Adipocyte (in vitro differentiated cells): ENCODE measurements around the gene DDR1.
"Not testable (repeated sequence)": the region's sequence is repeated elsewhere in the genome, so short reads cannot be mapped to it uniquely, and the experiment has no call there.

Source experiments
- DNase-seq: peaks from one replicate; pipeline ENCODE4 v3.0.0-alpha.2; 2015; ENCODE audit warnings: low read depth
- H3K27me3 ChIP-seq: replicated peaks from 2 replicates; pipeline ENCODE4 v1.7.0; 2013; ENCODE audit warnings: mild to moderate bottlenecking, low read length, moderate library complexity; ENCODE audit not compliant: control insufficient read depth, insufficient read depth
- H3K36me3 ChIP-seq: 2 replicates; pipeline ENCODE4 v1.7.0; 2013; ENCODE audit warnings: low read length, mild to moderate bottlenecking, moderate library complexity; ENCODE audit not compliant: control insufficient read depth, insufficient read depth, severe bottlenecking
- H3K4me1 ChIP-seq: 2 replicates; pipeline ENCODE4 v1.7.0; 2013; ENCODE audit warnings: mild to moderate bottlenecking, low read length, moderate library complexity; ENCODE audit not compliant: control insufficient read depth, insufficient read depth
- H3K4me3 ChIP-seq: 2 replicates; pipeline ENCODE4 v1.7.0; 2013; ENCODE audit warnings: mild to moderate bottlenecking, low read length, moderate library complexity
- H3K9ac ChIP-seq: 2 replicates; pipeline ENCODE4 v1.7.0; 2013; ENCODE audit warnings: mild to moderate bottlenecking, low read length, moderate library complexity
- H3K9me3 ChIP-seq: 2 replicates; pipeline ENCODE4 v1.7.0; 2013; ENCODE audit warnings: mild to moderate bottlenecking, low read length, moderate library complexity; ENCODE audit not compliant: control insufficient read depth

The DDR1 gene

DNA sequence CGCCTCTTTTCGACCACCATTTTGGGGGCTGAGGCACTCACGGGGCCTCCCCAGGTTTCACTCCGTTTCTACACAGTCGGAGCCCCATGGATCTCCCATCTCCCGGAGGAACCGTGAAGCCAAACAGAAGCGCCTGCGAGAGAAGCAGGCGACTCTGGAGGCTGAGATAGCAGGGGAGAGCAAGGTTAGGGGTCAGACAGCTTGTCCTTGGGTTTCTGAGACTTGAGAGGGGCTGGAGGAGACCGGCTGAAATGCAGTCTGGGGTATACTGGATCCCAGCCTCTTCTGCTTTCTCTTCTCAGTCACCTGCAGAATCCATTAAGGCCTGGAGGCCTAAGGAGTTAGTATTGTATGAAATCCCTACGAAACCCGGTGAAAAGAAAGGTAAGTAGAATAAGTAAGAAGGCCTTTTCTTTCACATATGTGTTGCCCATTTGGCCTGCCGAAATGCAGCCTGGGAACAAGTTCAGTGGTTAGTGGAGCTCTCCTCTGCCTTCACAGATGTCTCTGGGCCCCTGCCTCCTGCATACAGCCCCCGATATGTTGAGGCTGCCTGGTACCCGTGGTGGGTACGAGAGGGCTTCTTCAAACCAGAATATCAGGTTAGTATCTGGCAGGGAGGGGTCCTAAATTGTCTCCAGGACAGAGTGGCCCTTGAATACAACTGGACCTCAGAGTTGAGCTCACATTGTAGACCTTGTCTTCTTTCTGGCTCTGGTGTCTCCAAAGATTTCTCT lies 30.7 kb downstream of the DDR1 start:
- Histone ChIP-seq H3K36me3 (peaks cover 46% of the 10 kb centered on the region), H3K4me1 (peaks cover 17% of the 10 kb centered on the region), H3K9me3 (no peaks in the 10 kb centered on the region), H3K4me3 (peak overlapping the region; percentile 82), H3K27me3 (no peaks in the 10 kb centered on the region), H3K9ac (peak overlapping the region; percentile 92)
- no peak for DNase-seq

DNA sequence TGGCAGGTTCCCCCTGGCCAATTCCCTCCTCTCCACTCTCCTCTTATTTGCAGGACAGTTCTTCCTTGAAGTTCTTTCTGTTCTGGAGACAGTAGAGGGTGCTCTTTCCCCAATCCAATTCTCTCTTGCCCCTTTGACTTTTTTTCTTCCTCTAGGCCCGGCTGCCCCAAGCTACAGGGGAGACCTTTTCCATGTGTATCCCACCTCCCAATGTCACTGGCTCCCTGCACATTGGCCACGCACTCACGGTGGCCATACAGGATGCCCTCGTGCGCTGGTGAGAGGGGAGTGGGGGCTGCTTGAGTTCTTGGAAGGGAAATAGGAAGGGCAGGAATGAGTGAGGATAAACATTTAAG lies 31.2 kb downstream of the DDR1 start:
- Histone ChIP-seq H3K27me3 (no peaks in the 10 kb centered on the region), H3K4me1 (peaks cover 15% of the 10 kb centered on the region), H3K4me3 (no peak overlapping the region), H3K36me3 (peaks cover 46% of the 10 kb centered on the region), H3K9ac (peak overlapping the region; percentile 92), H3K9me3 (no peaks in the 10 kb centered on the region)
- DNase-seq: peak; percentile 86

DNA sequence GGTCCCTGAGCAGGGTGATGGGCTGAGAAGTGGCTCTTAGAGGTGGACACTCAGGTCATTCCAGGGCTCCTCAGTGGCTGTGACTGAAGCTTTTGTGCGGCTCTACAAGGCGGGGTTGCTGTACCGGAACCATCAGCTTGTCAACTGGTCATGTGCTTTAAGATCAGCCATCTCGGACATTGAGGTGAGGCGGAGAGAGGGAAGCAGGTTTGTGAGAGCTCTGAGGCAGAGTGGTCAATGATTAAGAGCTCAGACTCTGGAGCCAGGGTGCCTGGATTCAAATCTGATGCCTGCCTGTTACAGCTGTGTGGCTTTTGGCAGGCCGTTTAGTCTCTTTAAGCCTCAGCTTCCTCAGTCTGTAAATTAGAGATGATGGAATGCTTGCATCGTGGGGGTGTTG lies 32.7 kb downstream of the DDR1 start:
- Histone ChIP-seq H3K27me3 (no peaks in the 10 kb centered on the region), H3K9me3 (no peaks in the 10 kb centered on the region), H3K36me3 (peaks cover 46% of the 10 kb centered on the region), H3K4me1 (peaks cover 15% of the 10 kb centered on the region), H3K4me3 (no peak overlapping the region), H3K9ac (peak overlapping the region; percentile 8)
- no peak for DNase-seq

DNA sequence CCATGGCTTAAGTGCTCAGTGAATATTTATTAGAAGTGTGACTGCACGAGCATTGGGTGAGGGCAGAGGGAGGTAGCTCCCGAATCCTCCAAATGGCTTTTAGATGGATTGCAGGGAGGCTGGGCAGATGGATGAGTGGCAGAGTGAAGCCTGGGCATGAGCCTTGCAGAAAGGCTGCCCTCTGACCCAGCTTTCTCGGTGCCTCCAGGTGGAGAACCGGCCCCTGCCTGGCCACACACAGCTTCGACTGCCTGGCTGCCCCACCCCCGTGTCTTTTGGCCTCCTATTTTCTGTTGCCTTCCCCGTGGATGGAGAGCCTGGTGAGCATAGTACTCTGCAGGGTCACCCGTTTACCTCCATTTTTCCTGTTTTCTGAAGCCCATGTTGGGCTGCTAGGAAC lies 33.2 kb downstream of the DDR1 start:
- Histone ChIP-seq H3K36me3 (peaks cover 46% of the 10 kb centered on the region), H3K9me3 (no peaks in the 10 kb centered on the region), H3K9ac (no peak overlapping the region), H3K4me3 (no peak overlapping the region), H3K27me3 (no peaks in the 10 kb centered on the region), H3K4me1 (peaks cover 15% of the 10 kb centered on the region)
- DNase-seq: no peak

DNA sequence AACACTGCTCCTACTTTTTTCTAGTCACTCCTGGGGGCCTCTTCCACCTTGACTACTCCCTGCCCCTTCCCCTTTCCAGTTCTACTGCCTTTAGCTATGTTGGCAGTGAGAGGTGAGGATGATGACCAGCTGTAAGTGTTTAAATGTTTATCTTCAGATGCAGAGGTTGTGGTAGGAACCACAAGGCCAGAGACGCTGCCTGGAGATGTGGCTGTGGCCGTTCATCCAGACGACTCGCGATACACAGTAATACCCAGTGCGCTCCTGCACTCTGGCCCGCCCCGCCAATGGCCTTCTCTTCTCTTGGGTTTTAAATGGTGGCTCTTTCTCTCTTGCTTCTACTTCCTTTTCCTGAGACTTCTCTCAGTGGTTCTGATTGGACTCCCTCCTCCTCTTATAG lies 34.4 kb downstream of the DDR1 start:
- Histone ChIP-seq H3K27me3 (no peaks in the 10 kb centered on the region), H3K36me3 (peaks cover 49% of the 10 kb centered on the region), H3K9me3 (no peaks in the 10 kb centered on the region), H3K4me1 (peaks cover 12% of the 10 kb centered on the region), H3K4me3 (no peak overlapping the region), H3K9ac (no peak overlapping the region)
- DNase-seq: no peak

DNA sequence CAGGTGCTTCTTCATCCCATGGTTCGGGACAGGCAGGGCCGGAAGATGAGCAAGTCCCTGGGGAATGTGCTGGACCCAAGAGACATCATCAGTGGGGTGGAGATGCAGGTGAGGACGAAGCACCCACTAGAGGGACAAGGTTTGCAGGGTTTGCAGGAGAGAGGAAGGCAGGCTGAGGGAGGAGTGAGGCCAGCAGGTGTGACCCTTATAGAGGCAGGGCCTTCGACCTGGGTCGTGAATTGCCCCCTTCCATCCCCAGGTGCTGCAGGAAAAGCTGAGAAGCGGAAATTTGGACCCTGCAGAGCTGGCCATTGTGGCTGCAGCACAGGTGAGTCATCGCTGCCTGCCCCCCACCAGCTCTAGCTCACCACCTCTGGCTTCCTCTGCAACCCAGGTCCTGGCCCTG lies 38.1 kb downstream of the DDR1 start:
- Histone ChIP-seq H3K9me3 (no peaks in the 10 kb centered on the region), H3K4me1 (peaks cover 11% of the 10 kb centered on the region), H3K27me3 (no peaks in the 10 kb centered on the region), H3K36me3 (peaks cover 56% of the 10 kb centered on the region), H3K9ac (no peak overlapping the region), H3K4me3 (no peak overlapping the region)
- no peak for DNase-seq

DNA sequence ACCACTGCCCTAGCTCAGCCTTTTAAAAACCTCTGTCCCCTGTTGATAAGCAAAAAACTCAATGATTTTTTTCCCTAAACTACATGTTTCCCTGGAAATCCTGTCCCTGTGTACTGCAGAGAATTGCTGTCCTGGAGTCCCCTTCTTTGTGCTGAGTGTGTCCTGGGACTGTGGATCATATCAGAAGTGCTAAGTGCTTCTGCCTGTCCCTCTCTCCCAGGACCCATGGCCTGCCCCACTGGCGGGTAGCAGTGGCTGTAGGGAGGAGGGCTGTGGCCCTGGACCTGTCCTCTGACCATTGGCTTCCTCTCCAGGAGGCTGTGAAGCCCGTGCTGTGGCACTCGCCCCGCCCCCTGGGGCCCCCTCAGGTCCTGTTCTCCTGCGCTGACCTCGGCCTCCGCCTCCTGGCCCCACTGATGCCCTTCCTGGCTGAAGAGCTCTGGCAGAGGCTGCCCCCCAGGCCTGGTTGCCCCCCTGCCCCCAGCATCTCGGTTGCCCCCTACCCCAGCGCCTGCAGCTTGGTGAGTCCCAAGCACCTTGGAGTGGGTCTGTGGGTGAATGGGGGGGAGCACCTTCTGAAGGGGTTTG lies 39.8 kb downstream of the DDR1 start:
- Histone ChIP-seq H3K36me3 (peaks cover 56% of the 10 kb centered on the region), H3K4me1 (peaks cover 11% of the 10 kb centered on the region)
- H3K9ac ChIP-seq, H3K4me3 ChIP-seq, H3K9me3 ChIP-seq, H3K27me3 ChIP-seq, DNase-seq: not testable (repeated sequence)

DNA sequence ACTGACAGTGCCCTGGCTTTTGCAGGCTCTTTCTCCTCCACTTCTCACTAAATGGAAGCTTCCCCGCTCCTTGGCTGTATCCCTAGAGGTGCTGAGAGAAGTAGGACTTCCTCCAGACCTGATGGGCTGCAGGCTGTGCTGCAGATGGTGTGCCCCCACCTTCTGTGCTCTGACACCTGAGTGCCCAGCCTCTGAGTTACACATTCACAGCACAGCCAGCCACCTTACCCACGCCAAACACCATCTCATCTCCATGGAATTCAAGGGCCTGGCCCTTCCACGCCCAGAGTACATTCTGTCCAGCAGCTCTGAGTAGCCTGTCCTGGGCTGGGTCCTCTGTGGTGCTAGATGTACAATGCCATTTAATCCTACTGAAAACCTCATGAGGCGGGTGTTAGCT lies 42.3 kb downstream of the DDR1 start:
- H3K36me3 ChIP-seq: peaks cover 33% of the 10 kb centered on the region
- H3K4me1 ChIP-seq: peaks cover 11% of the 10 kb centered on the region
- no peak overlapping the region for H3K9ac ChIP-seq
- DNase-seq: peak; percentile 56
- H3K4me3 ChIP-seq: no peak overlapping the region
- H3K9me3 ChIP-seq: peaks cover 10% of the 10 kb centered on the region
- no peaks in the 10 kb centered on the region for H3K27me3 ChIP-seq

DNA sequence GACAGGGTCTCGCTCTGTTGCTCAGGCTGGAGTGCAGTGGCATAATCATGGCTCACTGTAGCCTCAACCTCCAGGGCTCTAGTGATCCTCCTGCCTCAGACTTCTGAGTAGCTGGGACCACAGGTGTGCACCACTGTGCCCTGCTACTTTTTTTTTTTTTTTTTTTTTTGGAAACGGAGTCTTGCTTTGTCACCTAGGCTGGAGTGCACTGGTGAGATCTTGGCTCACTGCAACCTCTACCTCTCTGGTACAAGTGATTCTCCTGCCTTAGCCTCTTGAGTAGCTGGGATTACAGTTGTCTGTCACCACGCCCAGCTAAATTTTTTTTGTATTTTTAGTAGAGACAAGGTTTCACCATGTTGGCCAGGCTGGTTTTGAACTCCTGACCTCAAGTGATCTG lies 42.8 kb downstream of the DDR1 start:
- peaks cover 11% of the 10 kb centered on the region for H3K4me1 ChIP-seq
- not testable (repeated sequence) for H3K9ac ChIP-seq, H3K4me3 ChIP-seq, DNase-seq, H3K9me3 ChIP-seq, H3K27me3 ChIP-seq
- peaks cover 29% of the 10 kb centered on the region for H3K36me3 ChIP-seq

DNA sequence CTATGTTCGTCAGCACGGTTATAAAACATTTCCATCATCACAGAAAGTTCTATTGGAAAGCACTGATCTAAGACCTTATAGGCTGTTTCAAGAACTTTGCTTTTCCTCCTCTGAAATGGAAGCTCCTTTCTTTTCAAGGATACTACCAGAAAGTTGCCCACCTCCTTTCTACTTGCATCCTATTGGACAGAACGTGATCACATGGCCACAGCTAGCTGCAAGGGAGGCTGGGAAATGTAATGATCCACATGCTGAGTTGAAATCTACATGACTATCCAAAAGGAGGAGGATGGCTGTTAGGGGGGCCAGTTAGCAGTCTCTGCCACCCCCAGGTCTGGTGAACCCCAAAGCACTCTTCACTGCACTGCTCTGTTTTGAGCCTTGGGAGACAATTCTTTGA lies 44.4 kb downstream of the DDR1 start:
- DNase-seq: no peak
- H3K27me3 ChIP-seq: peaks cover 8% of the 10 kb centered on the region
- H3K36me3 ChIP-seq: peaks cover 13% of the 10 kb centered on the region
- H3K9me3 ChIP-seq: peaks cover 10% of the 10 kb centered on the region
- H3K4me3 ChIP-seq: no peak overlapping the region
- peaks cover 11% of the 10 kb centered on the region for H3K4me1 ChIP-seq
- H3K9ac ChIP-seq: no peak overlapping the region

DNA sequence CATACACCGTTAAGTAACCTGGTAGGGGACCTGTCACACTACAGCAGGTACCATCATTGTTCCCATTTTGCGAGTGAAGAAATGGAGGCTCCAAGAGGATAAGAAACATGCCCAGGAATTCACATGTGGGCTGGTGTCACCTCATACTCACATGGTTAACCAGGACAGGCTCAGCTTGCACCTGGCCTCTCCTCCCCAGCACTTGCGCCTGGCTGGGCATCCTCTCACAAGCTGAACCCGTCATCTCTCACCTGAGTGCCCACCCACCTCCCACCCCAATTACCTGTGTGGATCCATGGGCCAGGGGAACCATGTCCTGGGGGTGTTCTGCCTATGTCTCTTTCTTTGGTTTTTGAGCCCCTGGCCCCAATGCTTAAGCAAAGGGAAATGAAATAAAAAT lies 46.2 kb downstream of the DDR1 start:
- no peak overlapping the region for H3K9ac ChIP-seq
- peaks cover 8% of the 10 kb centered on the region for H3K27me3 ChIP-seq
- DNase-seq: no peak
- H3K9me3 ChIP-seq: peaks cover 10% of the 10 kb centered on the region
- H3K4me3 ChIP-seq: no peak overlapping the region
- peaks cover 11% of the 10 kb centered on the region for H3K4me1 ChIP-seq
- peaks cover 11% of the 10 kb centered on the region for H3K36me3 ChIP-seq

DNA sequence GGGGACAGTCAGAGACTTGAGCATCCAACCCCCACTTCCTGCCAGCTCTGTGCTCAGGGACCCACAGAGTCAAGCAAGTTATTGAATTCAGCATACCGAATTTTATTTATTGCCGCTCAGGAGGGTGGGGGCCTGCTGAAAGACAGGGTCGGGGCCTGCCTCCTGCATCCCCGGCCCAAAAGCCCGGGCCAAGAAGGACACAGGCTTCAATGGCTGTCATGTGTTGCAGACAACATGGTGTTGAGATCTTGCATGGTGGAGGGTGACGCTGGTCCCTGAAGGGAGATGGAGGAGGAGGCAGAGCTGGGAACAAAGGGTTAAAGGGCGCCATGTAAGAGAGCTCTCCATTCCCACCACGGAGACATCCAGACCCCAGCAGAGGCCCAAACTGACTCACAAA lies 47.0 kb downstream of the DDR1 start:
- Histone ChIP-seq H3K4me3 (no peak overlapping the region), H3K27me3 (peaks cover 11% of the 10 kb centered on the region), H3K9me3 (peaks cover 10% of the 10 kb centered on the region), H3K4me1 (peaks cover 10% of the 10 kb centered on the region), H3K9ac (no peak overlapping the region), H3K36me3 (peaks cover 4% of the 10 kb centered on the region)
- no peak for DNase-seq
